Measurements from ENCODE around the gene SORCS1. TPM values are rescaled to one million over a fixed set of nuclear protein-coding genes. Genes with fewer than 3 reads are reported as not detected.

SORCS1 gene
- polyA plus RNA-seq, 1 donor (not counting 4 experiments of a cell fraction or from before 2014, with no cell fraction given): not detected

DNA sequence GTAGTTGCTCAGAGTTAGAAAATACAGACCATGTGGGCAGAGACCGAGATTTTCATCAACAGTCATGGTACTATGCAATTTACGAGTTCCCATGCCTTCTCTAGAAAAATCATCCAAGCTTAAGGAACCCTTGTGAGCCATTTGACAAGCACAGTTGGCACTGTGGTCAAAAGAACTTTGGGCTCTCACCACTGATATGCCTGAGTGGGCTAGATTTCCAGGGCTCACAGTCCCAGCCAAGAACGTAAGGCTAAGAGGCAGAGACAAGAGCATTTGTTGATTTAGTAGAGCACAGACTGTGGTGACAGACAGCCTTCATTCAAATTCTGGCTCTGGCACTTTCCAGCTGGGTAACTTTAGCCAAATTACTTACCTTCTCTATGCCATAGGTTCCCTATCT is 407.0 kb downstream of the SORCS1 start:
- H4K20me1 ChIP-seq (ENCODE audit: control insufficient read depth, extremely low read depth, insufficient read depth, low read length): no peaks in the 10 kb centered on the region
- H3K9me3 ChIP-seq (ENCODE audit: control insufficient read depth, low read depth, low read length): no peaks in the 10 kb centered on the region
- H3K27me3 ChIP-seq (ENCODE audit: control insufficient read depth, extremely low read depth, insufficient read depth, low read length): no peaks in the 10 kb centered on the region
- no peak overlapping the region for H3K27ac ChIP-seq (ENCODE audit: control insufficient read depth, insufficient read depth, low read length)
- dilution Hi-C loops (cut with MboI; ENCODE audit: extremely low pct_ligation_motif_present, low sequenced_read_pairs): no loop called here
- H2AFZ ChIP-seq (ENCODE audit: control insufficient read depth, low read length): no peak overlapping the region
- H3K9ac ChIP-seq (ENCODE audit: control insufficient read depth, extremely low read depth, insufficient read depth, low read length): no peak overlapping the region
- no peaks in the 10 kb centered on the region for H3K36me3 ChIP-seq (ENCODE audit: control insufficient read depth in 2 of 2, extremely low read depth in 1 of 2, insufficient read depth in 2 of 2, low read length in 2 of 2)
- TF ChIP-seq, protein P1, sequence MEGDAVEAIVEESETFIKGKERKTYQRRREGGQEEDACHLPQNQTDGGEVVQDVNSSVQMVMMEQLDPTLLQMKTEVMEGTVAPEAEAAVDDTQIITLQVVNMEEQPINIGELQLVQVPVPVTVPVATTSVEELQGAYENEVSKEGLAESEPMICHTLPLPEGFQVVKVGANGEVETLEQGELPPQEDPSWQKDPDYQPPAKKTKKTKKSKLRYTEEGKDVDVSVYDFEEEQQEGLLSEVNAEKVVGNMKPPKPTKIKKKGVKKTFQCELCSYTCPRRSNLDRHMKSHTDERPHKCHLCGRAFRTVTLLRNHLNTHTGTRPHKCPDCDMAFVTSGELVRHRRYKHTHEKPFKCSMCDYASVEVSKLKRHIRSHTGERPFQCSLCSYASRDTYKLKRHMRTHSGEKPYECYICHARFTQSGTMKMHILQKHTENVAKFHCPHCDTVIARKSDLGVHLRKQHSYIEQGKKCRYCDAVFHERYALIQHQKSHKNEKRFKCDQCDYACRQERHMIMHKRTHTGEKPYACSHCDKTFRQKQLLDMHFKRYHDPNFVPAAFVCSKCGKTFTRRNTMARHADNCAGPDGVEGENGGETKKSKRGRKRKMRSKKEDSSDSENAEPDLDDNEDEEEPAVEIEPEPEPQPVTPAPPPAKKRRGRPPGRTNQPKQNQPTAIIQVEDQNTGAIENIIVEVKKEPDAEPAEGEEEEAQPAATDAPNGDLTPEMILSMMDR (optimal IDR thresholded peaks at IDR 0.05 in 1 of 3, IDR thresholded peaks at IDR 0.05 in 1 of 3, conservative IDR thresholded peaks at IDR 0.05 in 1 of 3; ENCODE audit: extremely low read depth in 1 of 3, insufficient read depth in 2 of 3, low read length in 3 of 3): no peak
- TF ChIP-seq EZH2 (IDR thresholded peaks at IDR 0.05; ENCODE audit: low read length): no peak
- H3K79me2 ChIP-seq (ENCODE audit: control insufficient read depth, insufficient read depth, low read length): no peaks in the 10 kb centered on the region
- H3K4me3 ChIP-seq (ENCODE audit: control insufficient read depth in 2 of 3, extremely low read depth in 1 of 3, insufficient read depth in 2 of 3, low read depth in 1 of 3, low read length in 3 of 3): no peak overlapping the region
- DNase-seq (ENCODE audit: low read depth, low spot score) (no peak), FAIRE-seq (no peak)
- H3K4me2 ChIP-seq (ENCODE audit: control insufficient read depth, extremely low read depth, insufficient read depth, low read depth, low read length): no peak overlapping the region
- H3K4me1 ChIP-seq (ENCODE audit: control insufficient read depth, extremely low read depth, insufficient read depth, low read length): no peaks in the 10 kb centered on the region
- no peaks in the 10 kb centered on the region for H3K9me1 ChIP-seq (ENCODE audit: control insufficient read depth, extremely low read depth, insufficient read depth, low read length)

DNA sequence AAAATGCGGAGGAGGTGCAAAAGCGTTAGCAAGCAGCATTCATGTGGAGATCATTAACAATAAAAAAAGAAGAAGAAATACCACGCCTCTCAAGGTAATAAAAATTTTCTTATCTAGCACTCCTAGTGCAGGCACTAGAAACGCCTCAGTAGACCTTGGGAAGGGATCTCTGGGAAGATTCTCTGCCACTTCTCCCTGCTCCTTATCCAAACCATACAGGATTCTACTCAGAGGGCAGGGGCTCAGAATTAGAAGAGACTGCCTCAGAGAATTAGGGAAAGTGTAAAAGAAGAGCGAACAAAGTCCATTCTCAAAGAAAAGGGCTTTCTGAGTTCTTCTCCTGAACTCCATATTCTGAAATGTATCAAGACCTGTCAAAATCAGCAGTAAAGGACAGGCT is 413.4 kb downstream of the SORCS1 start:
- no peaks in the 10 kb centered on the region for H3K4me1 ChIP-seq (ENCODE audit: control insufficient read depth, extremely low read depth, insufficient read depth, low read length)
- no peaks in the 10 kb centered on the region for H3K9me1 ChIP-seq (ENCODE audit: control insufficient read depth, extremely low read depth, insufficient read depth, low read length)
- no peak overlapping the region for H3K4me3 ChIP-seq (ENCODE audit: control insufficient read depth in 2 of 3, extremely low read depth in 1 of 3, insufficient read depth in 2 of 3, low read depth in 1 of 3, low read length in 3 of 3)
- no peaks in the 10 kb centered on the region for H3K27me3 ChIP-seq (ENCODE audit: control insufficient read depth, extremely low read depth, insufficient read depth, low read length)
- H3K9ac ChIP-seq (ENCODE audit: control insufficient read depth, extremely low read depth, insufficient read depth, low read length): no peak overlapping the region
- no peak for FAIRE-seq
- H3K9me3 ChIP-seq (ENCODE audit: control insufficient read depth, low read depth, low read length): no peaks in the 10 kb centered on the region
- no peak overlapping the region for H3K27ac ChIP-seq (ENCODE audit: control insufficient read depth, insufficient read depth, low read length)
- H2AFZ ChIP-seq (ENCODE audit: control insufficient read depth, low read length): no peak overlapping the region
- no peaks in the 10 kb centered on the region for H4K20me1 ChIP-seq (ENCODE audit: control insufficient read depth, extremely low read depth, insufficient read depth, low read length)
- no peak for DNase-seq (ENCODE audit: low read depth, low spot score)
- no peaks in the 10 kb centered on the region for H3K36me3 ChIP-seq (ENCODE audit: control insufficient read depth in 2 of 2, extremely low read depth in 1 of 2, insufficient read depth in 2 of 2, low read length in 2 of 2)
- H3K4me2 ChIP-seq (ENCODE audit: control insufficient read depth, extremely low read depth, insufficient read depth, low read depth, low read length): no peak overlapping the region
- dilution Hi-C loops (cut with MboI; ENCODE audit: extremely low pct_ligation_motif_present, low sequenced_read_pairs): no loop called here
- no peaks in the 10 kb centered on the region for H3K79me2 ChIP-seq (ENCODE audit: control insufficient read depth, insufficient read depth, low read length)
- TF ChIP-seq, protein P1 (optimal IDR thresholded peaks at IDR 0.05 in 1 of 3, IDR thresholded peaks at IDR 0.05 in 1 of 3, conservative IDR thresholded peaks at IDR 0.05 in 1 of 3; ENCODE audit: extremely low read depth in 1 of 3, insufficient read depth in 2 of 3, low read length in 3 of 3): no peak
- no peak for TF ChIP-seq EZH2 (IDR thresholded peaks at IDR 0.05; ENCODE audit: low read length)

Data from keratinocyte (primary cell).